GM12891 (cell line): ENCODE measurements around the gene ANKS1B.

Experiments used
- DNase-seq: peaks from one replicate; pipeline ENCODE4 v3.0.0; 2011; ENCODE audit warnings: low spot score; ENCODE audit not compliant: insufficient read length
- FAIRE-seq: peaks from 2 replicates; lab custom pipeline; 2011; peaks lifted over from hg19 to GRCh38; lab: Jason Lieb, UNC
- PAX5 ChIP-seq: IDR thresholded peaks from 2 replicates; pipeline ENCODE4 v1.6.1; 2011; ENCODE audit warnings: low read length, moderate library complexity, mild to moderate bottlenecking; ENCODE audit not compliant: insufficient read depth, severe bottlenecking
- POLR2A ChIP-seq: IDR thresholded peaks from 2 replicates; pipeline ENCODE4 v1.6.1; 2011; ENCODE audit warnings: low read depth, low read length, control low read depth
- POLR2AphosphoS5 ChIP-seq: IDR thresholded peaks from 2 replicates; pipeline ENCODE4 v1.6.1; 2011; ENCODE audit warnings: low read depth, low read length, control low read depth
- POU2F2 ChIP-seq: IDR thresholded peaks from 2 replicates; pipeline ENCODE4 v1.6.1; 2011; ENCODE audit warnings: low read depth, mild to moderate bottlenecking, control low read depth, low read length, moderate library complexity
- SPI1 ChIP-seq: IDR thresholded peaks from 2 replicates; pipeline ENCODE4 v1.6.1; 2011; ENCODE audit warnings: low read depth, low read length, control low read depth
- TAF1 ChIP-seq: IDR thresholded peaks from 2 replicates; pipeline ENCODE4 v1.6.1; 2011; ENCODE audit warnings: low read depth, low read length, control low read depth

ANKS1B gene

GRCh38 chr12:98893126-98893674 is 1091.5 kb downstream of the ANKS1B start:
- no peak for FAIRE-seq
- DNase-seq, result no peak
- TF ChIP-seq TAF1 (no peak), POLR2AphosphoS5 (no peak), SPI1 (no peak), POLR2A (no peak), POU2F2 (no peak), PAX5 (no peak)

GRCh38 chr12:98885778-98886177 is 1099.0 kb downstream of the ANKS1B start:
- FAIRE-seq (no peak), DNase-seq (no peak)
- no peak for TF ChIP-seq POLR2AphosphoS5
- TF ChIP-seq POLR2A, result no peak
- TF ChIP-seq TAF1, result no peak
- TF ChIP-seq SPI1, result no peak
- no peak for TF ChIP-seq POU2F2
- no peak for TF ChIP-seq PAX5

GRCh38 chr12:98883231-98883630 is 1101.5 kb downstream of the ANKS1B start:
- TF ChIP-seq SPI1 (no peak), PAX5 (no peak)
- DNase-seq (no peak), FAIRE-seq (no peak)

- no peak for FAIRE-seq
- no peak for TF ChIP-seq POLR2AphosphoS5
- no peak for TF ChIP-seq POLR2A
These were observed 1102.2 kb downstream of the ANKS1B start for GRCh38 chr12:98882526-98882925.

GRCh38 chr12:98873776-98874175 is 1111.0 kb downstream of the ANKS1B start:
- DNase-seq (no peak), FAIRE-seq (no peak)
- TF ChIP-seq TAF1 (no peak), POLR2A (no peak), POLR2AphosphoS5 (no peak), PAX5 (no peak), SPI1 (no peak), POU2F2 (no peak)

More at GRCh38 chr12:98882526-98882925, 1102.2 kb downstream of the ANKS1B start:
- DNase-seq, result no peak

GRCh38 chr12:98870504-98870903 is 1114.2 kb downstream of the ANKS1B start:
- no peak for DNase-seq
- FAIRE-seq, result no peak
- TF ChIP-seq POLR2A, result no peak
- TF ChIP-seq TAF1, result no peak
- no peak for TF ChIP-seq POLR2AphosphoS5
- no peak for TF ChIP-seq PAX5
- no peak for TF ChIP-seq POU2F2
- TF ChIP-seq SPI1, result no peak

- no peak for FAIRE-seq
These were observed 1114.7 kb downstream of the ANKS1B start for GRCh38 chr12:98869886-98870503.

GRCh38 chr12:98868538-98868937 is 1116.2 kb downstream of the ANKS1B start:
- DNase-seq (no peak), FAIRE-seq (no peak)
- no peak for TF ChIP-seq POU2F2
- TF ChIP-seq PAX5, result no peak
- no peak for TF ChIP-seq POLR2A
- no peak for TF ChIP-seq SPI1
- TF ChIP-seq TAF1, result no peak
- TF ChIP-seq POLR2AphosphoS5, result no peak

More at GRCh38 chr12:98869886-98870503, 1114.7 kb downstream of the ANKS1B start:
- no peak for TF ChIP-seq POLR2AphosphoS5
- TF ChIP-seq POU2F2, result no peak
- TF ChIP-seq TAF1, result no peak
- TF ChIP-seq PAX5, result no peak
- no peak for TF ChIP-seq SPI1
- TF ChIP-seq POLR2A, result no peak
- no peak for DNase-seq

GRCh38 chr12:98868076-98868475 is 1116.7 kb downstream of the ANKS1B start:
- DNase-seq (no peak), FAIRE-seq (no peak)
- no peak for TF ChIP-seq POLR2AphosphoS5
- no peak for TF ChIP-seq POLR2A
- no peak for TF ChIP-seq PAX5
- no peak for TF ChIP-seq POU2F2
- TF ChIP-seq SPI1, result no peak
- no peak for TF ChIP-seq TAF1

- DNase-seq (no peak), FAIRE-seq (no peak)
- TF ChIP-seq SPI1, result no peak
- no peak for TF ChIP-seq TAF1
- TF ChIP-seq PAX5, result no peak
- TF ChIP-seq POLR2AphosphoS5, result no peak
- no peak for TF ChIP-seq POLR2A
- no peak for TF ChIP-seq POU2F2
These were observed 1120.4 kb downstream of the ANKS1B start for GRCh38 chr12:98864363-98864762.
